K562 treated with DMSO at 1 percent for 24 hours (cell line): ENCODE results near the gene COG2. TPM values are rescaled to one million over a fixed set of nuclear protein-coding genes. Genes with fewer than 3 reads are reported as not detected.

Experiments
- total RNA-seq: library from RNA; unstranded; fragments of 300-600 nt; gene quantifications from 2 replicates; pipeline ENCODE4 v1.2.3, GENCODE V29; 2022; ENCODE audit warnings: low read depth; ENCODE audit not compliant: insufficient read depth

COG2 gene, protein sequence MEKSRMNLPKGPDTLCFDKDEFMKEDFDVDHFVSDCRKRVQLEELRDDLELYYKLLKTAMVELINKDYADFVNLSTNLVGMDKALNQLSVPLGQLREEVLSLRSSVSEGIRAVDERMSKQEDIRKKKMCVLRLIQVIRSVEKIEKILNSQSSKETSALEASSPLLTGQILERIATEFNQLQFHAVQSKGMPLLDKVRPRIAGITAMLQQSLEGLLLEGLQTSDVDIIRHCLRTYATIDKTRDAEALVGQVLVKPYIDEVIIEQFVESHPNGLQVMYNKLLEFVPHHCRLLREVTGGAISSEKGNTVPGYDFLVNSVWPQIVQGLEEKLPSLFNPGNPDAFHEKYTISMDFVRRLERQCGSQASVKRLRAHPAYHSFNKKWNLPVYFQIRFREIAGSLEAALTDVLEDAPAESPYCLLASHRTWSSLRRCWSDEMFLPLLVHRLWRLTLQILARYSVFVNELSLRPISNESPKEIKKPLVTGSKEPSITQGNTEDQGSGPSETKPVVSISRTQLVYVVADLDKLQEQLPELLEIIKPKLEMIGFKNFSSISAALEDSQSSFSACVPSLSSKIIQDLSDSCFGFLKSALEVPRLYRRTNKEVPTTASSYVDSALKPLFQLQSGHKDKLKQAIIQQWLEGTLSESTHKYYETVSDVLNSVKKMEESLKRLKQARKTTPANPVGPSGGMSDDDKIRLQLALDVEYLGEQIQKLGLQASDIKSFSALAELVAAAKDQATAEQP
- total RNA-seq: 19.6 and 21.3 TPM in 2 replicates

GRCh38 chr1:230642263-230642959 is at the start of gene COG2:
Gene COG2, plus strand, starts transcription at chr1:230642481. Its CDS starts 126 bp downstream, at chr1:230642607.

GRCh38 chr1:230713915-230714764 is 71.9 kb downstream of the COG2 start, which contains the start of gene AGT:
Gene AGT, minus strand, starts transcription at chr1:230714122. Its CDS starts 3,299 bp downstream, at chr1:230710823.

Other genes starting within 250 kb of the COG2 start
- gene PGBD5, start 216.1 kb upstream of the COG2 start, total RNA-seq: 0.08 and 0.27 TPM in 2 replicates
- gene AGT, start 71.6 kb downstream of the COG2 start, total RNA-seq: 0.15 TPM in 1 of 2 replicates, not detected in the other
- not detected in 2 replicates for gene CAPN9, start 104.9 kb downstream of the COG2 start, total RNA-seq
- 7.1 and 7.5 TPM in 2 replicates for gene C1orf198, start 226.0 kb downstream of the COG2 start, total RNA-seq